GM23338 (cell line): ENCODE results near the gene PLEKHJ1. TPM values are rescaled to one million over a fixed set of nuclear protein-coding genes. Genes with fewer than 3 reads are reported as not detected.

Source experiments
- ATAC-seq: fragments of 200-7000 bp; cut with Tn5 transposase; 3 replicates; pipeline ENCODE4 v1.9.1; 2020
- DNase-seq: peaks from one replicate; pipeline ENCODE4 v3.0.0-alpha.2; 2015; ENCODE audit warnings: low spot score
- H2AFZ ChIP-seq: fragments of 200-600 bp; sonication (generic); 2 replicates; pipeline ENCODE4 v1.8.0; 2016; ENCODE audit warnings: antibody characterized with exemption, mild to moderate bottlenecking, moderate library complexity
- H3F3A ChIP-seq: fragments of 200-600 bp; sonication (generic); replicated peaks from 2 replicates; pipeline ENCODE4 v1.8.0; 2017; ENCODE audit warnings: antibody characterized with exemption, mixed run types, low read depth
- H3K27ac ChIP-seq: fragments of 200-600 bp; sonication (generic); 2 replicates; pipeline ENCODE4 v1.6.1; 2016; ENCODE audit warnings: low read depth
- H3K27me3 ChIP-seq: fragments of 200-600 bp; sonication (generic); 2 replicates; pipeline ENCODE4 v1.8.0; 2016; ENCODE audit warnings: mild to moderate bottlenecking, mixed run types, moderate library complexity; ENCODE audit not compliant: insufficient read depth
- H3K36me3 ChIP-seq: fragments of 200-600 bp; sonication (generic); 2 replicates; pipeline ENCODE4 v1.8.0; 2016; ENCODE audit warnings: mild to moderate bottlenecking; ENCODE audit not compliant: insufficient read depth
- H3K4me1 ChIP-seq: fragments of 200-600 bp; sonication (generic); 2 replicates; pipeline ENCODE4 v1.8.0; 2016; ENCODE audit warnings: mild to moderate bottlenecking, moderate library complexity; ENCODE audit not compliant: insufficient read depth
- H3K4me2 ChIP-seq: fragments of 200-600 bp; sonication (generic); 2 replicates; pipeline ENCODE4 v1.7.1; 2017; ENCODE audit warnings: mixed run types
- H3K4me3 ChIP-seq: fragments of 200-600 bp; sonication (generic); 2 replicates; pipeline ENCODE4 v1.6.1; 2016; ENCODE audit warnings: mixed run types
- H3K79me2 ChIP-seq: fragments of 200-600 bp; sonication (generic); replicated peaks from 2 replicates; pipeline ENCODE4 v1.8.0; 2017; ENCODE audit warnings: mild to moderate bottlenecking; ENCODE audit not compliant: insufficient read depth
- H3K9me2 ChIP-seq: fragments of 200-600 bp; sonication (generic); 2 replicates; pipeline ENCODE4 v1.8.0; 2017; ENCODE audit not compliant: insufficient read depth
- H4K20me1 ChIP-seq: fragments of 200-600 bp; sonication (generic); replicated peaks from 2 replicates; pipeline ENCODE4 v1.8.0; 2017; ENCODE audit warnings: mild to moderate bottlenecking; ENCODE audit not compliant: insufficient read depth
- H3K27ac Mint-ChIP-seq: 2 replicates; pipeline ENCODE4 v1.8.0; 2020; ENCODE audit warnings: inconsistent platforms, mild to moderate bottlenecking, moderate library complexity, mixed read lengths
- H3K27me3 Mint-ChIP-seq: 3 replicates; pipeline ENCODE4 v1.8.0; 2022; ENCODE audit warnings: low read depth, mild to moderate bottlenecking, moderate library complexity, mixed read lengths, inconsistent platforms; ENCODE audit not compliant: insufficient read depth, poor library complexity
- H3K36me3 Mint-ChIP-seq: 3 replicates; pipeline ENCODE4 v1.8.0; 2021; ENCODE audit warnings: low read depth, mild to moderate bottlenecking, inconsistent platforms, moderate library complexity, mixed read lengths
- H3K4me1 Mint-ChIP-seq: 3 replicates; pipeline ENCODE4 v1.8.0; 2020; ENCODE audit warnings: mild to moderate bottlenecking, inconsistent platforms, mixed read lengths
- H3K4me3 Mint-ChIP-seq: 3 replicates; pipeline ENCODE4 v1.8.0; 2021; ENCODE audit warnings: moderate library complexity, mild to moderate bottlenecking, inconsistent platforms, mixed read lengths
- H3K9me3 Mint-ChIP-seq: 3 replicates; pipeline ENCODE4 v1.8.0; 2020; ENCODE audit warnings: moderate library complexity, mild to moderate bottlenecking, inconsistent platforms, mixed read lengths
- CREB1 ChIP-seq: fragments of 250-450 bp; sonication (Bioruptor Pico); IDR thresholded peaks from 2 replicates; pipeline ENCODE4 v1.5.0; 2020; ENCODE audit warnings: low read depth, mild to moderate bottlenecking, moderate library complexity
- ETS1 ChIP-seq: IDR thresholded peaks from 2 replicates; pipeline ENCODE4 v1.6.1; 2016; ENCODE audit warnings: antibody characterized with exemption
- EZH2 ChIP-seq: fragments of 200-600 bp; sonication (generic); IDR thresholded peaks from one replicate; pipeline ENCODE4 v1.8.0; 2017; ENCODE audit warnings: antibody characterized with exemption, mild to moderate bottlenecking, low read depth; ENCODE audit not compliant: unreplicated experiment
- EZH2phosphoT487 ChIP-seq: fragments of 200-600 bp; sonication (generic); IDR thresholded peaks from one replicate; pipeline ENCODE4 v1.8.1; 2018; ENCODE audit warnings: antibody characterized with exemption; ENCODE audit not compliant: unreplicated experiment
- JUNB ChIP-seq: IDR thresholded peaks from one replicate; pipeline ENCODE4 v1.6.1; 2016; ENCODE audit warnings: antibody characterized with exemption; ENCODE audit not compliant: unreplicated experiment
- NANOG ChIP-seq: IDR thresholded peaks from 2 replicates; pipeline ENCODE4 v1.6.1; 2016; ENCODE audit warnings: antibody characterized with exemption, borderline replicate concordance
- POLR2AphosphoS5 ChIP-seq: IDR thresholded peaks from 2 replicates; pipeline ENCODE4 v1.6.1; 2016; ENCODE audit warnings: antibody characterized with exemption, low read depth
- REST ChIP-seq: IDR thresholded peaks from one replicate; pipeline ENCODE4 v1.6.1; 2018; ENCODE audit warnings: antibody characterized with exemption; ENCODE audit not compliant: unreplicated experiment
- STAT1 ChIP-seq: IDR thresholded peaks from one replicate; pipeline ENCODE4 v1.6.1; 2016; ENCODE audit warnings: antibody characterized with exemption; ENCODE audit not compliant: unreplicated experiment
- ZNF114 ChIP-seq: fragments of 250-450 bp; sonication (Bioruptor Pico); IDR thresholded peaks from 2 replicates; pipeline ENCODE4 v1.5.0; 2020; ENCODE audit warnings: mild to moderate bottlenecking, moderate library complexity
- ZNF331 ChIP-seq: fragments of 250-450 bp; sonication (Bioruptor Pico); IDR thresholded peaks from 2 replicates; pipeline ENCODE4 v1.5.0; 2020; ENCODE audit warnings: low read depth, mild to moderate bottlenecking, moderate library complexity
- ZNF462 ChIP-seq: fragments of 250-450 bp; sonication (Bioruptor Pico); IDR thresholded peaks from 2 replicates; pipeline ENCODE4 v1.5.0; 2020; ENCODE audit warnings: mild to moderate bottlenecking, moderate library complexity
- polyA plus RNA-seq: library from polyadenylated mRNA; unstranded; fragments of >200 nt; fragmentation: Nextera tagmentation; extraction: Ambion mirVana; gene quantifications from 2 replicates; pipeline ENCODE4 v1.2.1, GENCODE V29; 2016
- total RNA-seq: library from RNA; depleted of rRNA; stranded (reverse); fragments of >200 nt; shearing (Covaris generic); gene quantifications from 2 replicates; pipeline ENCODE4 v1.2.3, GENCODE V29; 2014
- TF ChIP-seq, protein P1 (sequence below), 2 experiments: fragments of 200-600 bp in 1 of 2; sonication (generic) in 1 of 2; conservative IDR thresholded peaks; 2 replicates each; pipeline versions ENCODE4 v1.5.1 to v1.6.1; 2016 to 2017; ENCODE audit warnings: antibody characterized with exemption in 2 of 2, low read depth in 2 of 2, mild to moderate bottlenecking in 2 of 2, moderate library complexity in 1 of 2

PLEKHJ1 gene
- total and polyA plus RNA-seq, 2 experiments from 2014 or later: 146 to 210 TPM

DNA sequence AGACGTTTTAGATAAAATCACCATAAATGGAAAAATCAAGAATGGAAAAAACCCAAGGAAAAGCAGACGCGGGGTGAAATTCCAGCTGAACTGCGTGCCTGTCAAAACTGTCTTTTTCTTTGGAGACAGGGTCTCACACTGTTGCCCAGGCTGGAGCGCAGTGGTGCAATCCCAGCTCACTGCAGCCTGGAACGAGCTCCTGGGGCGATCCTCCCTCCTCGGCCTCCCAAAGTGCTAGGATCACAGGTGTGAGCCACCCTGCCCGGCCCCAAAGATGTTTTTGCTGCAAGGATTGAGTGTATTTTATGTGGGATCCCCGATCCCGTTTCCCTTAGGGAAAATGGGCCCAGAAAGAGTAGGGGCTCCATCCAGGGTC lies 46.7 kb upstream of the PLEKHJ1 start:
- Histone ChIP-seq H3K27me3 (peaks cover 28% of the 10 kb centered on the region), H3K4me3 (peak overlapping the region; percentile 69), H3K4me2 (peak overlapping the region; percentile 88), H3K9me2 (no peaks in the 10 kb centered on the region), H2AFZ (no peak overlapping the region; the same call in 1 of the 2 replicates), H3F3A (0 out of 2 replicates have a peak, but pooled peaks cover 2% of the 10 kb centered on the region), H4K20me1 (no peaks in the 10 kb centered on the region), H3K27ac (no peak overlapping the region), H3K4me1 (no peaks in the 10 kb centered on the region), H3K36me3 (no peaks in the 10 kb centered on the region), H3K79me2 (no peaks in the 10 kb centered on the region)
- TF ChIP-seq JUNB: no peak
- no peak for TF ChIP-seq ZNF114 (CRISPR knock-in tag)
- TF ChIP-seq EZH2: no peak
- TF ChIP-seq REST: no peak
- TF ChIP-seq ETS1: no peak
- no peak for TF ChIP-seq ZNF331 (CRISPR knock-in tag)
- no peak for TF ChIP-seq NANOG
- no peak for TF ChIP-seq EZH2phosphoT487
- no peak for TF ChIP-seq CREB1
- TF ChIP-seq POLR2AphosphoS5: no peak
- TF ChIP-seq ZNF462 (CRISPR knock-in tag): no peak
- TF ChIP-seq, protein P1, sequence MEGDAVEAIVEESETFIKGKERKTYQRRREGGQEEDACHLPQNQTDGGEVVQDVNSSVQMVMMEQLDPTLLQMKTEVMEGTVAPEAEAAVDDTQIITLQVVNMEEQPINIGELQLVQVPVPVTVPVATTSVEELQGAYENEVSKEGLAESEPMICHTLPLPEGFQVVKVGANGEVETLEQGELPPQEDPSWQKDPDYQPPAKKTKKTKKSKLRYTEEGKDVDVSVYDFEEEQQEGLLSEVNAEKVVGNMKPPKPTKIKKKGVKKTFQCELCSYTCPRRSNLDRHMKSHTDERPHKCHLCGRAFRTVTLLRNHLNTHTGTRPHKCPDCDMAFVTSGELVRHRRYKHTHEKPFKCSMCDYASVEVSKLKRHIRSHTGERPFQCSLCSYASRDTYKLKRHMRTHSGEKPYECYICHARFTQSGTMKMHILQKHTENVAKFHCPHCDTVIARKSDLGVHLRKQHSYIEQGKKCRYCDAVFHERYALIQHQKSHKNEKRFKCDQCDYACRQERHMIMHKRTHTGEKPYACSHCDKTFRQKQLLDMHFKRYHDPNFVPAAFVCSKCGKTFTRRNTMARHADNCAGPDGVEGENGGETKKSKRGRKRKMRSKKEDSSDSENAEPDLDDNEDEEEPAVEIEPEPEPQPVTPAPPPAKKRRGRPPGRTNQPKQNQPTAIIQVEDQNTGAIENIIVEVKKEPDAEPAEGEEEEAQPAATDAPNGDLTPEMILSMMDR (conservative IDR thresholded peaks at IDR 0.05; ENCODE audit: low read depth in 2 of 2): no peak
- TF ChIP-seq STAT1: no peak
- no peaks in the 10 kb centered on the region; the same call in 2 of the 3 replicates for H3K36me3 Mint-ChIP-seq
- no peak for ATAC-seq
- DNase-seq: no peak
- peaks cover 17% of the 10 kb centered on the region for H3K27me3 Mint-ChIP-seq
- peaks cover 3% of the 10 kb centered on the region; the same call in 2 of the 3 replicates for H3K4me1 Mint-ChIP-seq
- H3K9me3 Mint-ChIP-seq: no peaks in the 10 kb centered on the region; the same call in 2 of the 3 replicates
- no peak overlapping the region for H3K27ac Mint-ChIP-seq
- peak overlapping the region; percentile 66 for H3K4me3 Mint-ChIP-seq
